Measurements from ENCODE around the gene OR2M5. TPM values are rescaled to one million over a fixed set of nuclear protein-coding genes. Genes with fewer than 3 reads are reported as not detected.

Gene OR2M5
- total RNA-seq, 2 donors from 2014 or later, result not detected

DNA sequence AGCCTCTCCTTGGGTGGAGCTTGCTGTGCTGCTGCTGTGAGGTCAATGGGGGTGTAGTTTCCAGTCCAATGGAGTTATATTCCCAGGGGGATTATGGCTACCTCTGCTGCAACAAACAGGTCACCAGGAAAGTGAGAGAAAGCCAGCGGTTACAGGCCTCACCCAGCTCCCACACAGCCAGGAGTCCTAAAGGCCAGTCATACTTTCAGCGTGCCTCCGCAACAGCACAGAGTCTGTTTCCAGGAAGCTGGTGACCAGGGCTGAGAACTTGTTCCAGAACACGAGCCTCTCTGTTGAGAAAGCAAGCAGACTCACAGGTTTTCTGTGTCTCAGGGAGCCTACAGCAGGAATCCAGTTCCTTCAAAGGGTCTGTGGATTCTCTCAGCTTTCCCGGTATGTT, 17.3 kb upstream of the OR2M5 start:
- 83% methylated on average over 5 of the region's 5 CpGs for WGBS

DNA sequence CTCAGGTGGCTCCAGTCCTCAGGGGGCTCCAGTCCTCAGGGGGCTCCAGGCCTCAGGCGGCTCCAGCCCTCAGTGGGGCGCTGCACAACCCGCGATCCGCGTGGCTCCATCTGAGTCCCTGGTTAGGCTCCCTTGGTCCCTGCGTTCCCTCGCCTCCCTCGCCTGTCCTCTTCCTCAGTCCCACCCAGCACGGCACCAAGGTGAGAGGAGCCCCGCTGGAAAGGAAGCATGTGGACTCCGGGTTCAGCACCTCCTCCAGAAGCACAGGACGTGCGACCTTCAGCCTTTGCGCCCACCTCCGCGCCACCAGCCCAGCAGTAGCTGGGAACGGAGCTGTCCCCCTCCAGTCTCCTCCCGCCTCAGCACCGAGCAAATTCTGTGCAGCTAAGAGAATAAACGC, 8.1 kb upstream of the OR2M5 start:
- intact Hi-C loops (cut with DNase I), result no loop called here
- no peaks in the 10 kb centered on the region for H3K36me3 ChIP-seq
- no peaks in the 10 kb centered on the region for H3K27me3 ChIP-seq (replicated peaks; ENCODE audit: insufficient read depth)
- H3K27ac ChIP-seq, result no peak overlapping the region
- WGBS, result 82% methylated on average over 21 of the region's 21 CpGs
- H3K4me3 ChIP-seq, result no peak overlapping the region
- no peaks in the 10 kb centered on the region for H3K9me3 ChIP-seq
- DNase-seq (ENCODE audit: low spot score), result no peak
- TF ChIP-seq POLR2AphosphoS5 (IDR thresholded peaks at IDR 0.05) (no peak), POLR2A (IDR thresholded peaks at IDR 0.05) (no peak)
- TF ChIP-seq, protein P1, sequence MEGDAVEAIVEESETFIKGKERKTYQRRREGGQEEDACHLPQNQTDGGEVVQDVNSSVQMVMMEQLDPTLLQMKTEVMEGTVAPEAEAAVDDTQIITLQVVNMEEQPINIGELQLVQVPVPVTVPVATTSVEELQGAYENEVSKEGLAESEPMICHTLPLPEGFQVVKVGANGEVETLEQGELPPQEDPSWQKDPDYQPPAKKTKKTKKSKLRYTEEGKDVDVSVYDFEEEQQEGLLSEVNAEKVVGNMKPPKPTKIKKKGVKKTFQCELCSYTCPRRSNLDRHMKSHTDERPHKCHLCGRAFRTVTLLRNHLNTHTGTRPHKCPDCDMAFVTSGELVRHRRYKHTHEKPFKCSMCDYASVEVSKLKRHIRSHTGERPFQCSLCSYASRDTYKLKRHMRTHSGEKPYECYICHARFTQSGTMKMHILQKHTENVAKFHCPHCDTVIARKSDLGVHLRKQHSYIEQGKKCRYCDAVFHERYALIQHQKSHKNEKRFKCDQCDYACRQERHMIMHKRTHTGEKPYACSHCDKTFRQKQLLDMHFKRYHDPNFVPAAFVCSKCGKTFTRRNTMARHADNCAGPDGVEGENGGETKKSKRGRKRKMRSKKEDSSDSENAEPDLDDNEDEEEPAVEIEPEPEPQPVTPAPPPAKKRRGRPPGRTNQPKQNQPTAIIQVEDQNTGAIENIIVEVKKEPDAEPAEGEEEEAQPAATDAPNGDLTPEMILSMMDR (IDR thresholded peaks at IDR 0.05), result no peak
- no peaks in the 10 kb centered on the region for H3K4me1 ChIP-seq (replicated peaks)

More for the DNA sequence above, 17.3 kb upstream of the OR2M5 start:
- no peak for DNase-seq (ENCODE audit: low spot score)
- Histone ChIP-seq H3K36me3 (no peaks in the 10 kb centered on the region), H3K4me1 (replicated peaks) (no peaks in the 10 kb centered on the region), H3K9me3 (no peaks in the 10 kb centered on the region), H3K4me3 (no peak overlapping the region), H3K27me3 (replicated peaks; ENCODE audit: insufficient read depth) (no peaks in the 10 kb centered on the region), H3K27ac (no peak overlapping the region)
- intact Hi-C loops (cut with DNase I), result no loop called here
- TF ChIP-seq POLR2A (IDR thresholded peaks at IDR 0.05) (no peak), POLR2AphosphoS5 (IDR thresholded peaks at IDR 0.05) (no peak)
- TF ChIP-seq, protein P1 (IDR thresholded peaks at IDR 0.05), result no peak

DNA sequence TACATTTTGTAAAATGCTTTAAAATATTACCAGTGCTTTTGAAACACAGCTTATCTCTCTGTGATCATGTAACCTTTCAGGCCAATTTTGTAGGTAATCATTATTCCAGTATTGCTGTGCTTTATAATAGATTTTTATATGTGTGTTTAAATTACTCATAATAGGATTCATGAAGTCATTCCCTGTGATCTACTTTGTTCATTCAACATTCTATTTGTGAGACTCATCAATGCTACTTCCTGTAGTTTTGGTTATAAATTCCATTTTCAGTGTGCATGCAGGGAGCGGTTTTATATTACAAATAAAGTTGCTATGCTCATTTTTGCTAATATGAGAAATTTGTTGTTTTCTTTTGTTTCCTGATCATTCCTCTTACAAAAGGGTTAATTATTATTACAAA, 4.1 kb upstream of the OR2M5 start:
- Histone ChIP-seq H3K4me1 (replicated peaks) (no peaks in the 10 kb centered on the region), H3K36me3 (no peaks in the 10 kb centered on the region), H3K4me3 (no peak overlapping the region), H3K9me3 (no peaks in the 10 kb centered on the region), H3K27me3 (replicated peaks; ENCODE audit: insufficient read depth) (no peaks in the 10 kb centered on the region), H3K27ac (no peak overlapping the region)
- TF ChIP-seq, protein P1 (IDR thresholded peaks at IDR 0.05), result no peak
- no peak for TF ChIP-seq POLR2AphosphoS5 (IDR thresholded peaks at IDR 0.05)
- TF ChIP-seq POLR2A (IDR thresholded peaks at IDR 0.05), result no peak
- no peak for DNase-seq (ENCODE audit: low spot score)
- intact Hi-C loops (cut with DNase I), result no loop called here
- 73% methylated on average over 1 of the region's 1 CpG for WGBS

- TF ChIP-seq POLR2AphosphoS5 (IDR thresholded peaks at IDR 0.05) (no peak), POLR2A (IDR thresholded peaks at IDR 0.05) (no peak)
- TF ChIP-seq, protein P1 (IDR thresholded peaks at IDR 0.05), result no peak
- DNase-seq (ENCODE audit: low spot score), result no peak
- Histone ChIP-seq H3K4me1 (replicated peaks) (no peaks in the 10 kb centered on the region), H3K9me3 (no peaks in the 10 kb centered on the region), H3K4me3 (no peak overlapping the region), H3K36me3 (no peaks in the 10 kb centered on the region), H3K27ac (no peak overlapping the region), H3K27me3 (replicated peaks; ENCODE audit: insufficient read depth) (no peaks in the 10 kb centered on the region)
- WGBS, result 49% methylated on average over 1 of the region's 1 CpG
- intact Hi-C loops (cut with DNase I), result no loop called here
These were observed 1.6 kb upstream of the OR2M5 start for GRCh38 chr1:248143311-248143710.

GRCh38 chr1:248152056-248152827, 7.3 kb downstream of the OR2M5 start:
- TF ChIP-seq, protein P1 (IDR thresholded peaks at IDR 0.05), result no peak
- TF ChIP-seq POLR2A (IDR thresholded peaks at IDR 0.05) (no peak), POLR2AphosphoS5 (IDR thresholded peaks at IDR 0.05) (no peak)
- 87% methylated on average over 6 of the region's 6 CpGs for WGBS
- no peaks in the 10 kb centered on the region for H3K27me3 ChIP-seq (replicated peaks; ENCODE audit: insufficient read depth)
- no peaks in the 10 kb centered on the region for H3K9me3 ChIP-seq
- H3K4me3 ChIP-seq, result no peak overlapping the region
- H3K27ac ChIP-seq, result no peak overlapping the region
- no peak for DNase-seq (ENCODE audit: low spot score)
- no peaks in the 10 kb centered on the region for H3K36me3 ChIP-seq
- H3K4me1 ChIP-seq (replicated peaks), result no peaks in the 10 kb centered on the region
- intact Hi-C loops (cut with DNase I), result no loop called here
